CD4-positive, alpha-beta T cell (primary cell): ENCODE results near the gene AFDN. TPM values are rescaled to one million over a fixed set of nuclear protein-coding genes. Genes with fewer than 3 reads are reported as not detected.

Experiments
- ATAC-seq: fragments of 200-7000 bp; cut with Tn5 transposase; one replicate; pipeline ENCODE4 v1.10.0; 2022; ENCODE audit warnings: mild to moderate bottlenecking; ENCODE audit not compliant: poor library complexity
- CTCF ChIA-PET: fragments of 350-600 bp; sonication (Branson Sonifier 250); formaldehyde crosslinking; loops from one replicate; lab custom pipeline; 2021; ENCODE audit warnings: antibody characterized with exemption, inconsistent platforms; lab: Charles Lee
- POLR2A ChIA-PET: fragments of 350-600 bp; sonication (Branson Sonifier 250); formaldehyde crosslinking; loops from one replicate; lab custom pipeline; 2021; ENCODE audit warnings: antibody characterized with exemption, inconsistent platforms; lab: Charles Lee
- DNase-seq, 14 experiments: peaks; one replicate each; pipeline ENCODE4 v3.0.0-alpha.2; 2013 to 2020; ENCODE audit warnings: mixed read lengths in 2 of 14
- H3K27ac ChIP-seq, 2 donors: one replicate each; pipeline versions ENCODE4 v1.5.1 to v1.7.0; 2013; ENCODE audit warnings: low read length in 2 of 2, low read depth in 1 of 2, mild to moderate bottlenecking in 1 of 2
- H3K27me3 ChIP-seq, 2 experiments: 1 replicate in 1 of 2; 2 replicates in 1 of 2; pipeline versions ENCODE4 v1.6.1 to v1.7.0; 2013; ENCODE audit warnings: low read length in 2 of 2, control low read depth in 1 of 2, mild to moderate bottlenecking in 1 of 2, moderate library complexity in 1 of 2; ENCODE audit not compliant: insufficient read depth in 2 of 2, control insufficient read depth in 1 of 2
- H3K36me3 ChIP-seq: one replicate; pipeline ENCODE4 v1.6.1; 2013; ENCODE audit warnings: low read length, control low read depth; ENCODE audit not compliant: insufficient read depth
- H3K4me1 ChIP-seq: one replicate; pipeline ENCODE4 v1.6.1; 2013; ENCODE audit warnings: low read length, control low read depth; ENCODE audit not compliant: insufficient read depth
- H3K4me3 ChIP-seq: one replicate; pipeline ENCODE4 v1.5.1; 2013; ENCODE audit warnings: mild to moderate bottlenecking, low read length, moderate library complexity
- H3K9me3 ChIP-seq, 2 experiments: 1 replicate in 1 of 2; 2 replicates in 1 of 2; pipeline versions ENCODE4 v1.6.1 to v1.7.0; 2013; ENCODE audit warnings: low read length in 2 of 2, mild to moderate bottlenecking in 2 of 2, control low read depth in 1 of 2, moderate library complexity in 1 of 2; ENCODE audit not compliant: control insufficient read depth in 1 of 2, insufficient read depth in 1 of 2
- H3K27ac Mint-ChIP-seq: one replicate; pipeline ENCODE4 v1.8.0; 2020; ENCODE audit warnings: mixed read lengths
- H3K27me3 Mint-ChIP-seq: one replicate; pipeline ENCODE4 v1.8.0; 2021; ENCODE audit warnings: mixed read lengths
- H3K36me3 Mint-ChIP-seq: one replicate; pipeline ENCODE4 v1.8.0; 2021; ENCODE audit warnings: low read depth, mixed read lengths
- H3K4me1 Mint-ChIP-seq: one replicate; pipeline ENCODE4 v1.8.0; 2021; ENCODE audit warnings: low read depth, mixed read lengths
- H3K4me3 Mint-ChIP-seq: one replicate; pipeline ENCODE4 v1.8.0; 2020; ENCODE audit warnings: mild to moderate bottlenecking, mixed read lengths
- H3K9me3 Mint-ChIP-seq: one replicate; pipeline ENCODE4 v1.8.0; 2020; ENCODE audit warnings: mixed read lengths
- CTCF ChIP-seq: fragments of 200-600 bp; IDR thresholded peaks from one replicate; pipeline ENCODE4 v1.8.0; 2022; ENCODE audit warnings: antibody characterized with exemption, mild to moderate bottlenecking
- intact Hi-C, 2 experiments: fragments of 100-400 bp; cut with DNase I in 1 of 2; cut with micrococcal nuclease in 1 of 2; formaldehyde crosslinking; loops; one replicate each; pipeline versions ENCODE4 v1.15.1 to v1.9.0; 2023 to 2025; cut with DNase I, micrococcal nuclease
- total RNA-seq, 174 experiments: library from RNA in 2 of 174; stranded (reverse) in 2 of 174; gene quantifications; one replicate each; pipeline ENCODE4 v1.2.3 and lab custom pipeline; 2021 to 2026

AFDN gene
- total RNA-seq, 2 experiments from 2014 or later = 9.1 to 10.2 TPM

- intact Hi-C loops = no loop called here
- Mint-ChIP-seq H3K27me3 (peaks cover 54% of the 10 kb centered on the region), H3K27ac (no peak overlapping the region), H3K9me3 (no peaks in the 10 kb centered on the region), H3K36me3 (no peaks in the 10 kb centered on the region), H3K4me1 (no peaks in the 10 kb centered on the region), H3K4me3 (no peak overlapping the region)
- peaks cover 0 to 6% of the 10 kb centered on the region in 2 experiments for H3K9me3 ChIP-seq
- no peak for TF ChIP-seq CTCF
- ATAC-seq (no peak), DNase-seq (no peak)
- ChIA-PET CTCF (no interaction called here), POLR2A (no interaction called here)
- no peak overlapping the region for H3K27ac ChIP-seq
- peaks cover 11 to 19% of the 10 kb centered on the region in 2 experiments for H3K27me3 ChIP-seq
- no peaks in the 10 kb centered on the region for H3K4me1 ChIP-seq
- no peak overlapping the region for H3K4me3 ChIP-seq
- H3K36me3 ChIP-seq = no peaks in the 10 kb centered on the region
Observed at GRCh38 chr6:167812088-167812487, 14.6 kb upstream of the AFDN start.

GRCh38 chr6:167815296-167815980, 11.3 kb upstream of the AFDN start:
- ChIA-PET CTCF (no interaction called here), POLR2A (no interaction called here)
- H3K9me3 Mint-ChIP-seq = no peaks in the 10 kb centered on the region
- no peaks in the 10 kb centered on the region for H3K36me3 ChIP-seq
- intact Hi-C loops = no loop called here
- H3K27me3 Mint-ChIP-seq = peaks cover 65% of the 10 kb centered on the region
- no peaks in the 10 kb centered on the region for H3K4me1 ChIP-seq
- no peak overlapping the region for H3K4me3 Mint-ChIP-seq
- no peak for TF ChIP-seq CTCF
- DNase-seq = no peak
- H3K4me3 ChIP-seq = peak overlapping the region; percentile 10
- ATAC-seq = no peak
- H3K27me3 ChIP-seq = peaks cover 16 to 19% of the 10 kb centered on the region in 2 experiments
- no peak overlapping the region for H3K27ac Mint-ChIP-seq
- peaks cover 0 to 6% of the 10 kb centered on the region in 2 experiments for H3K9me3 ChIP-seq
- H3K36me3 Mint-ChIP-seq = no peaks in the 10 kb centered on the region
- no peak overlapping the region for H3K27ac ChIP-seq
- H3K4me1 Mint-ChIP-seq = no peaks in the 10 kb centered on the region

GRCh38 chr6:167817016-167817415, 9.7 kb upstream of the AFDN start:
- H3K36me3 ChIP-seq = no peaks in the 10 kb centered on the region
- TF ChIP-seq CTCF = no peak
- Mint-ChIP-seq H3K4me3 (no peak overlapping the region), H3K36me3 (no peaks in the 10 kb centered on the region), H3K27me3 (peaks cover 62% of the 10 kb centered on the region), H3K9me3 (no peaks in the 10 kb centered on the region), H3K27ac (no peak overlapping the region), H3K4me1 (no peaks in the 10 kb centered on the region)
- ATAC-seq = no peak
- intact Hi-C loops = no loop called here
- DNase-seq = no peak
- ChIA-PET CTCF (no interaction called here), POLR2A (no interaction called here)
- H3K9me3 ChIP-seq = peaks cover 0 to 6% of the 10 kb centered on the region in 2 experiments
- no peak overlapping the region for H3K27ac ChIP-seq
- H3K27me3 ChIP-seq = peaks cover 10 to 26% of the 10 kb centered on the region in 2 experiments
- H3K4me3 ChIP-seq = no peak overlapping the region
- no peaks in the 10 kb centered on the region for H3K4me1 ChIP-seq
